WTC11 (cell line): ENCODE data around the gene DCTN2. TPM values are rescaled to one million over a fixed set of nuclear protein-coding genes. Genes with fewer than 3 reads are reported as not detected.

Source experiments
- ATF1 ChIP-seq: sonication (generic); formaldehyde crosslinking; IDR thresholded peaks from 2 replicates; pipeline ENCODE4 v1.8.1; 2023; ENCODE audit warnings: mild to moderate bottlenecking, moderate library complexity, missing genetic modification reagents
- CDX4 ChIP-seq: fragments of 250-450 bp; sonication (Bioruptor Pico); IDR thresholded peaks from 2 replicates; pipeline ENCODE4 v1.9.0; 2021; ENCODE audit warnings: moderate library complexity, mild to moderate bottlenecking, inconsistent platforms, borderline replicate concordance
- E2F1 ChIP-seq: sonication (generic); formaldehyde crosslinking; IDR thresholded peaks from 2 replicates; pipeline ENCODE4 v1.8.0; 2022; ENCODE audit warnings: mild to moderate bottlenecking, missing genetic modification reagents
- EMX1 ChIP-seq: fragments of 250-450 bp; sonication (Bioruptor Pico); IDR thresholded peaks from 2 replicates; pipeline ENCODE4 v1.8.0; 2021; ENCODE audit warnings: mild to moderate bottlenecking
- ESRRA ChIP-seq: sonication (generic); formaldehyde crosslinking; IDR thresholded peaks from 2 replicates; pipeline ENCODE4 v1.8.1; 2022; ENCODE audit warnings: mild to moderate bottlenecking, missing genetic modification reagents, borderline replicate concordance
- JUN ChIP-seq: sonication (generic); formaldehyde crosslinking; IDR thresholded peaks from 2 replicates; pipeline ENCODE4 v1.8.0; 2023; ENCODE audit warnings: mild to moderate bottlenecking, missing genetic modification reagents
- NFATC4 ChIP-seq: fragments of 250-450 bp; sonication (Bioruptor Pico); IDR thresholded peaks from 2 replicates; pipeline ENCODE4 v1.9.0; 2021; ENCODE audit warnings: mild to moderate bottlenecking
- NR2C2 ChIP-seq: sonication (generic); formaldehyde crosslinking; IDR thresholded peaks from 2 replicates; pipeline ENCODE4 v1.8.0; 2022; ENCODE audit warnings: mild to moderate bottlenecking, missing genetic modification reagents
- SOX15 ChIP-seq: fragments of 250-450 bp; sonication (Bioruptor Pico); IDR thresholded peaks from 2 replicates; pipeline ENCODE4 v1.9.0; 2021; ENCODE audit warnings: mild to moderate bottlenecking
- STAT6 ChIP-seq: sonication (generic); formaldehyde crosslinking; conservative IDR thresholded peaks from 2 replicates; pipeline ENCODE4 v1.8.1; 2023; ENCODE audit warnings: mild to moderate bottlenecking, low read depth, missing genetic modification reagents, moderate library complexity
- TEAD4 ChIP-seq: sonication (generic); formaldehyde crosslinking; IDR thresholded peaks from 2 replicates; pipeline ENCODE4 v1.8.0; 2022; ENCODE audit warnings: mild to moderate bottlenecking, missing genetic modification reagents
- ZSCAN18 ChIP-seq: fragments of 250-450 bp; sonication (Bioruptor Pico); IDR thresholded peaks from 2 replicates; pipeline ENCODE4 v2.1.2; 2022; ENCODE audit warnings: mild to moderate bottlenecking, moderate library complexity
- total RNA-seq: library from RNA; stranded (reverse); gene quantifications from 3 replicates; pipeline ENCODE4 v1.2.3, GENCODE V29; 2021
- TF ChIP-seq, protein P1 (sequence below): sonication (generic); formaldehyde crosslinking; IDR thresholded peaks from 2 replicates; pipeline ENCODE4 v1.8.1; 2022; ENCODE audit warnings: low read depth, mild to moderate bottlenecking, moderate library complexity, missing genetic modification reagents, borderline replicate concordance
- TF ChIP-seq, protein P2 (sequence below): fragments of 250-450 bp; sonication (Bioruptor Pico); IDR thresholded peaks from 2 replicates; pipeline ENCODE4 v1.9.0; 2021; ENCODE audit warnings: mild to moderate bottlenecking, borderline replicate concordance
- TF ChIP-seq, protein P3 (sequence below): sonication (generic); formaldehyde crosslinking; IDR thresholded peaks from 2 replicates; pipeline ENCODE4 v1.8.0; 2022; ENCODE audit warnings: mild to moderate bottlenecking, missing genetic modification reagents
- TF ChIP-seq, protein P4 (sequence below): fragments of 250-450 bp; sonication (Bioruptor Pico); IDR thresholded peaks from 2 replicates; pipeline ENCODE4 v1.9.0; 2021; ENCODE audit warnings: mild to moderate bottlenecking
- TF ChIP-seq, protein P5 (sequence below): sonication (generic); formaldehyde crosslinking; IDR thresholded peaks from 2 replicates; pipeline ENCODE4 v1.8.1; 2023; ENCODE audit warnings: mild to moderate bottlenecking, missing genetic modification reagents, moderate library complexity

The DCTN2 gene
- total RNA-seq, 1 experiment from 2014 or later, result 93.5 TPM

- TF ChIP-seq, protein P1, sequence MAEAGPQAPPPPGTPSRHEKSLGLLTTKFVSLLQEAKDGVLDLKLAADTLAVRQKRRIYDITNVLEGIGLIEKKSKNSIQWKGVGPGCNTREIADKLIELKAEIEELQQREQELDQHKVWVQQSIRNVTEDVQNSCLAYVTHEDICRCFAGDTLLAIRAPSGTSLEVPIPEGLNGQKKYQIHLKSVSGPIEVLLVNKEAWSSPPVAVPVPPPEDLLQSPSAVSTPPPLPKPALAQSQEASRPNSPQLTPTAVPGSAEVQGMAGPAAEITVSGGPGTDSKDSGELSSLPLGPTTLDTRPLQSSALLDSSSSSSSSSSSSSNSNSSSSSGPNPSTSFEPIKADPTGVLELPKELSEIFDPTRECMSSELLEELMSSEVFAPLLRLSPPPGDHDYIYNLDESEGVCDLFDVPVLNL, result no peak
- TF ChIP-seq CDX4 (CRISPR knock-in tag), result no peak
- no peak for TF ChIP-seq JUN (CRISPR knock-in tag)
- TF ChIP-seq, protein P2, sequence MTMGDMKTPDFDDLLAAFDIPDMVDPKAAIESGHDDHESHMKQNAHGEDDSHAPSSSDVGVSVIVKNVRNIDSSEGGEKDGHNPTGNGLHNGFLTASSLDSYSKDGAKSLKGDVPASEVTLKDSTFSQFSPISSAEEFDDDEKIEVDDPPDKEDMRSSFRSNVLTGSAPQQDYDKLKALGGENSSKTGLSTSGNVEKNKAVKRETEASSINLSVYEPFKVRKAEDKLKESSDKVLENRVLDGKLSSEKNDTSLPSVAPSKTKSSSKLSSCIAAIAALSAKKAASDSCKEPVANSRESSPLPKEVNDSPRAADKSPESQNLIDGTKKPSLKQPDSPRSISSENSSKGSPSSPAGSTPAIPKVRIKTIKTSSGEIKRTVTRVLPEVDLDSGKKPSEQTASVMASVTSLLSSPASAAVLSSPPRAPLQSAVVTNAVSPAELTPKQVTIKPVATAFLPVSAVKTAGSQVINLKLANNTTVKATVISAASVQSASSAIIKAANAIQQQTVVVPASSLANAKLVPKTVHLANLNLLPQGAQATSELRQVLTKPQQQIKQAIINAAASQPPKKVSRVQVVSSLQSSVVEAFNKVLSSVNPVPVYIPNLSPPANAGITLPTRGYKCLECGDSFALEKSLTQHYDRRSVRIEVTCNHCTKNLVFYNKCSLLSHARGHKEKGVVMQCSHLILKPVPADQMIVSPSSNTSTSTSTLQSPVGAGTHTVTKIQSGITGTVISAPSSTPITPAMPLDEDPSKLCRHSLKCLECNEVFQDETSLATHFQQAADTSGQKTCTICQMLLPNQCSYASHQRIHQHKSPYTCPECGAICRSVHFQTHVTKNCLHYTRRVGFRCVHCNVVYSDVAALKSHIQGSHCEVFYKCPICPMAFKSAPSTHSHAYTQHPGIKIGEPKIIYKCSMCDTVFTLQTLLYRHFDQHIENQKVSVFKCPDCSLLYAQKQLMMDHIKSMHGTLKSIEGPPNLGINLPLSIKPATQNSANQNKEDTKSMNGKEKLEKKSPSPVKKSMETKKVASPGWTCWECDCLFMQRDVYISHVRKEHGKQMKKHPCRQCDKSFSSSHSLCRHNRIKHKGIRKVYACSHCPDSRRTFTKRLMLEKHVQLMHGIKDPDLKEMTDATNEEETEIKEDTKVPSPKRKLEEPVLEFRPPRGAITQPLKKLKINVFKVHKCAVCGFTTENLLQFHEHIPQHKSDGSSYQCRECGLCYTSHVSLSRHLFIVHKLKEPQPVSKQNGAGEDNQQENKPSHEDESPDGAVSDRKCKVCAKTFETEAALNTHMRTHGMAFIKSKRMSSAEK (CRISPR knock-in tag), result peak; percentile 71; the same call in 1 of the 2 replicates
- TF ChIP-seq NR2C2 (CRISPR knock-in tag), result no peak
- TF ChIP-seq, protein P3, sequence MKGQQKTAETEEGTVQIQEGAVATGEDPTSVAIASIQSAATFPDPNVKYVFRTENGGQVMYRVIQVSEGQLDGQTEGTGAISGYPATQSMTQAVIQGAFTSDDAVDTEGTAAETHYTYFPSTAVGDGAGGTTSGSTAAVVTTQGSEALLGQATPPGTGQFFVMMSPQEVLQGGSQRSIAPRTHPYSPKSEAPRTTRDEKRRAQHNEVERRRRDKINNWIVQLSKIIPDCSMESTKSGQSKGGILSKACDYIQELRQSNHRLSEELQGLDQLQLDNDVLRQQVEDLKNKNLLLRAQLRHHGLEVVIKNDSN, result 0 out of 2 replicates have a peak, but pooled peaks have one; percentile 23
- TF ChIP-seq EMX1 (CRISPR knock-in tag), result peak; percentile 63; the same call in 1 of the 2 replicates
- TF ChIP-seq ESRRA, result no peak
- TF ChIP-seq, protein P4, sequence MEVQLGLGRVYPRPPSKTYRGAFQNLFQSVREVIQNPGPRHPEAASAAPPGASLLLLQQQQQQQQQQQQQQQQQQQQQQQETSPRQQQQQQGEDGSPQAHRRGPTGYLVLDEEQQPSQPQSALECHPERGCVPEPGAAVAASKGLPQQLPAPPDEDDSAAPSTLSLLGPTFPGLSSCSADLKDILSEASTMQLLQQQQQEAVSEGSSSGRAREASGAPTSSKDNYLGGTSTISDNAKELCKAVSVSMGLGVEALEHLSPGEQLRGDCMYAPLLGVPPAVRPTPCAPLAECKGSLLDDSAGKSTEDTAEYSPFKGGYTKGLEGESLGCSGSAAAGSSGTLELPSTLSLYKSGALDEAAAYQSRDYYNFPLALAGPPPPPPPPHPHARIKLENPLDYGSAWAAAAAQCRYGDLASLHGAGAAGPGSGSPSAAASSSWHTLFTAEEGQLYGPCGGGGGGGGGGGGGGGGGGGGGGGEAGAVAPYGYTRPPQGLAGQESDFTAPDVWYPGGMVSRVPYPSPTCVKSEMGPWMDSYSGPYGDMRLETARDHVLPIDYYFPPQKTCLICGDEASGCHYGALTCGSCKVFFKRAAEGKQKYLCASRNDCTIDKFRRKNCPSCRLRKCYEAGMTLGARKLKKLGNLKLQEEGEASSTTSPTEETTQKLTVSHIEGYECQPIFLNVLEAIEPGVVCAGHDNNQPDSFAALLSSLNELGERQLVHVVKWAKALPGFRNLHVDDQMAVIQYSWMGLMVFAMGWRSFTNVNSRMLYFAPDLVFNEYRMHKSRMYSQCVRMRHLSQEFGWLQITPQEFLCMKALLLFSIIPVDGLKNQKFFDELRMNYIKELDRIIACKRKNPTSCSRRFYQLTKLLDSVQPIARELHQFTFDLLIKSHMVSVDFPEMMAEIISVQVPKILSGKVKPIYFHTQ, result no peak
- no peak for TF ChIP-seq ATF1 (CRISPR knock-in tag)
- TF ChIP-seq ZSCAN18 (CRISPR knock-in tag), result no peak
- TF ChIP-seq NFATC4 (CRISPR knock-in tag), result no peak
- TF ChIP-seq STAT6 (CRISPR knock-in tag), result no peak
- no peak for TF ChIP-seq E2F1 (CRISPR knock-in tag)
- TF ChIP-seq SOX15, result no peak
- TF ChIP-seq TEAD4 (CRISPR knock-in tag), result no peak
- TF ChIP-seq, protein P5, sequence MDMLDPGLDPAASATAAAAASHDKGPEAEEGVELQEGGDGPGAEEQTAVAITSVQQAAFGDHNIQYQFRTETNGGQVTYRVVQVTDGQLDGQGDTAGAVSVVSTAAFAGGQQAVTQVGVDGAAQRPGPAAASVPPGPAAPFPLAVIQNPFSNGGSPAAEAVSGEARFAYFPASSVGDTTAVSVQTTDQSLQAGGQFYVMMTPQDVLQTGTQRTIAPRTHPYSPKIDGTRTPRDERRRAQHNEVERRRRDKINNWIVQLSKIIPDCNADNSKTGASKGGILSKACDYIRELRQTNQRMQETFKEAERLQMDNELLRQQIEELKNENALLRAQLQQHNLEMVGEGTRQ (CRISPR knock-in tag), result no peak
Observed at GRCh38 chr12:57487597-57488401, 59.2 kb downstream of the DCTN2 start, which contains the start of gene MARS1 (continued).
